Thymus (tissue), 11 donors: ENCODE measurements around the gene TMIE. TPM values are rescaled to one million over a fixed set of nuclear protein-coding genes. Genes with fewer than 3 reads are reported as not detected.

Source experiments
- DNase-seq, 9 donors: peaks; one replicate each; pipeline ENCODE4 v3.0.0-alpha.2; 2013; ENCODE audit warnings: low spot score in 9 of 9, low read depth in 6 of 9, missing footprints in 1 of 9
- H3K27ac ChIP-seq, 2 donors: one replicate each; pipeline ENCODE4 v1.5.1; 2013; ENCODE audit warnings: control low read depth in 1 of 2, low read depth in 1 of 2, low read length in 1 of 2, mild to moderate bottlenecking in 1 of 2, moderate library complexity in 1 of 2
- H3K27me3 ChIP-seq, 2 donors: one replicate each; pipeline ENCODE4 v1.5.1; 2013; ENCODE audit warnings: low read length in 1 of 2; ENCODE audit not compliant: control insufficient read depth in 2 of 2, insufficient read depth in 1 of 2
- H3K36me3 ChIP-seq, 2 donors: one replicate each; pipeline ENCODE4 v1.5.1; 2013; ENCODE audit warnings: low read length in 1 of 2, mild to moderate bottlenecking in 1 of 2, moderate library complexity in 1 of 2; ENCODE audit not compliant: control insufficient read depth in 2 of 2, insufficient read depth in 2 of 2
- H3K4me1 ChIP-seq, 2 donors: one replicate each; pipeline ENCODE4 v1.5.1; 2013; ENCODE audit warnings: low read length in 2 of 2; ENCODE audit not compliant: control insufficient read depth in 2 of 2, insufficient read depth in 2 of 2
- H3K4me3 ChIP-seq, 2 donors: one replicate each; pipeline ENCODE4 v1.5.1; 2013; ENCODE audit warnings: low read length in 2 of 2, control low read depth in 1 of 2, mild to moderate bottlenecking in 1 of 2
- H3K9me3 ChIP-seq, 2 donors: one replicate each; pipeline ENCODE4 v1.5.1; 2013; ENCODE audit warnings: low read length in 1 of 2, mild to moderate bottlenecking in 1 of 2; ENCODE audit not compliant: control insufficient read depth in 2 of 2, insufficient read depth in 1 of 2
- WGBS: extraction: QIAGEN DNeasy Blood & Tissue Kit; methylation state at CpG from one replicate; pipeline ENCODE4 v1.1.7; 2013; 5-methylcytosine and 5-hydroxymethylcytosine counted together
- polyA plus RNA-seq: library from polyadenylated mRNA; stranded (reverse); fragments of 200-250 nt; gene quantifications from one replicate; pipeline ENCODE4 v1.2.3, GENCODE V29; 2013
- total RNA-seq: library from RNA; stranded (reverse); fragments of 120-200 nt; gene quantifications from one replicate; pipeline ENCODE4 v1.2.4, GENCODE V29; 2013
- donor health status: healthy.

Gene TMIE
- total and polyA plus RNA-seq, 2 donors = 0.57 to 0.85 TPM

DNA sequence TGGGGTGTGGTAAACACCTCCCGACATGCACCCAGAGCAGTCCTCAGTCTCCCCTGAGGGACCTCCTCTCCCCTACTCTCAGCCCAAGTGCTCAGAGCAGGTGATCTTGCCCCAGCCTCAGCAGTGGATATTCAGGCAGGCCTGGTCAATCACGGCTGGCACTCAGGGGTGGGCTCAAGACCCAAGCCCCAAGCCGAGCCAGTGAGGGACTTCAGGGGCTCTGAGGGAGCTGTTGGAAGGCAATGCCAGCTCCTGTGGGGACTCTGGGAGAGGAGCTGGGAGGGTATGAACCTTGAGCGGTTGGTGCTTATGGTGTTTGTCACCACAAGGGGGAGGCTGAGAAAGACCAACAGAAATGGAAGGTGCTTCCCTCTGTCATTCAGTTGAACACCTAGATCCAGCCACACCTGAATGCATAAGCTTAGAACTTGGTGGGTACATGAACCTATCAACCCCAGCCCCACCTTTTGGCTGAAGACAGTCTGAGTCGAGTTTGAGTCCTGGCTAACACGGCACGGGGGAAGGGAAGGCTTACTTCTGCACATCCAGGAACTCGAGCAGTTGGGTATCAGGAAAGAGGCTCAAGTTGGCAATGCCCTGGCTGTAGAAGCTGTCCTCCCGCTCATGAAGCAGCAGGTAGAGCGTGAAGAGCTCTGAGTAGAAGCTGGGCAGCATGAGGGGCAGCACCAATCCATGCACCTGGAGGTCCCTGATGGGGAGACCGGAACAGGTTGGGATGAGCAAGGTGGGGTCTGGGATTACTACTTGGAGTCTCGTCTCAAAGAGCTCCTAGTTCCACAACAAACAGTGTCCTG, 27.0 kb upstream of the TMIE start:
- DNase-seq = no peak
- Histone ChIP-seq H3K27ac (no peak overlapping the region), H3K4me1 (no peaks in the 10 kb centered on the region), H3K9me3 (no peaks in the 10 kb centered on the region), H3K4me3 (no peak overlapping the region), H3K27me3 (no peaks in the 10 kb centered on the region), H3K36me3 (no peaks in the 10 kb centered on the region)
- WGBS = 97% methylated on average over 12 of the region's 12 CpGs

- Histone ChIP-seq H3K4me3 (no peak overlapping the region), H3K9me3 (no peaks in the 10 kb centered on the region), H3K4me1 (no peaks in the 10 kb centered on the region), H3K27me3 (peaks cover 0 to 2% of the 10 kb centered on the region in 2 donors), H3K36me3 (no peaks in the 10 kb centered on the region), H3K27ac (no peak overlapping the region)
- WGBS = 98% methylated on average over 6 of the region's 6 CpGs
- DNase-seq = no peak
Measured at GRCh38 chr3:46675426-46675825, 25.8 kb upstream of the TMIE start.

GRCh38 chr3:46675843-46676567, 25.2 kb upstream of the TMIE start:
- no peaks in the 10 kb centered on the region for H3K9me3 ChIP-seq
- no peak overlapping the region for H3K4me3 ChIP-seq
- H3K27me3 ChIP-seq = peaks cover 0 to 2% of the 10 kb centered on the region in 2 donors
- 93% methylated on average over 9 of the region's 9 CpGs for WGBS
- DNase-seq = no peak
- H3K36me3 ChIP-seq = no peaks in the 10 kb centered on the region
- H3K4me1 ChIP-seq = no peaks in the 10 kb centered on the region
- no peak overlapping the region for H3K27ac ChIP-seq

GRCh38 chr3:46676601-46677410, 24.4 kb upstream of the TMIE start:
- H3K36me3 ChIP-seq = no peaks in the 10 kb centered on the region
- H3K27me3 ChIP-seq = peaks cover 0 to 2% of the 10 kb centered on the region in 2 donors
- H3K27ac ChIP-seq = no peak overlapping the region
- H3K9me3 ChIP-seq = no peaks in the 10 kb centered on the region
- DNase-seq = no peak
- H3K4me1 ChIP-seq = no peaks in the 10 kb centered on the region
- no peak overlapping the region for H3K4me3 ChIP-seq
- whole genome bisulfite sequencing = 91% methylated on average over 16 of the region's 16 CpGs

- WGBS = 91% methylated on average over 6 of the region's 6 CpGs
- Histone ChIP-seq H3K27ac (no peak overlapping the region), H3K27me3 (peaks cover 0 to 2% of the 10 kb centered on the region in 2 donors), H3K4me3 (no peak overlapping the region), H3K36me3 (no peaks in the 10 kb centered on the region), H3K9me3 (no peaks in the 10 kb centered on the region), H3K4me1 (no peaks in the 10 kb centered on the region)
- DNase-seq = no peak
Measured at GRCh38 chr3:46677411-46677726, 23.8 kb upstream of the TMIE start.

DNA sequence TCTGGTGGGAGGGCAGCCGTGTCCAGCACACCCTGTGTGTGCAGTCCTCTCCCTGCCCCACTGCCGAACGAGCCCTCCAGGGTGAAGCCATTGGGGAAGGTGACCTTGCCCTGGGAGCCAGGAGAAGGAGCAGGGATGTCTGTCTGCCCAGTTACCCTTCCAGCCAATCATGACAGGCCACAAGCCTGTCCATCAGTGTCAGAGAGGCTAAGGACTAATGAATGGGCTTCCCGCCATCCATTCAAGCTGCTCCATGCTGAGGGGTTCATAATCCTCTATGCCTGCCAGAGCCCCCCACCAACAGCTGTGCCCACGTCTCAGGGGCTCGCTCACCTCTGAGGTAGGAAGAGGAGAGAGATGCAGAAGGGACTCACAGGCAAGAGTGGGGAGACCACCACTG, 22.9 kb upstream of the TMIE start:
- WGBS = 96% methylated on average over 6 of the region's 6 CpGs
- H3K27ac ChIP-seq = no peak overlapping the region
- DNase-seq = no peak
- H3K4me1 ChIP-seq = no peaks in the 10 kb centered on the region
- no peaks in the 10 kb centered on the region for H3K36me3 ChIP-seq
- H3K27me3 ChIP-seq = peaks cover 0 to 2% of the 10 kb centered on the region in 2 donors
- H3K4me3 ChIP-seq = no peak overlapping the region
- no peaks in the 10 kb centered on the region for H3K9me3 ChIP-seq

DNA sequence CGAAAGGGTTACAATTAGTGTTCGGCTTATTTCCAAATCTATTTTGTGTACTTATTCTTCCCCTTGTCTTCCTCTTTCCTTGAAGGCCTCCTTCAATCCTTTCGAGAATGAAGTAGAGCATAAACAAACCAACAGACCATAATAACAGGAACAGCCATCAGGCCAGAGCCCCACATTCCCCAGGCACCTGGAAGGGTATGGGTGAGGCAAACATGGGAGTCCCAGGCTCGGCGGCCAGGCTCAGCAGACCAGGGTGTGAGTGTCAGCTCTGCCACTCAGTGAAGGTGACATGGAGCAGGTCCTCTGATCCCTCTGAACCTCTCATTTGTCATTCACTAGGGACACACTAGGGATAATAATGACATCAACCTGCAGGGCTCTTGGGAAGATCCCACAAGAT, 21.5 kb upstream of the TMIE start:
- Histone ChIP-seq H3K36me3 (no peaks in the 10 kb centered on the region), H3K27me3 (peaks cover 0 to 2% of the 10 kb centered on the region in 2 donors), H3K9me3 (no peaks in the 10 kb centered on the region), H3K4me1 (no peaks in the 10 kb centered on the region), H3K4me3 (no peak overlapping the region), H3K27ac (no peak overlapping the region)
- WGBS = 96% methylated on average over 5 of the region's 5 CpGs
- no peak for DNase-seq

GRCh38 chr3:46680298-46680826, 20.8 kb upstream of the TMIE start:
- Histone ChIP-seq H3K9me3 (no peaks in the 10 kb centered on the region), H3K27me3 (peaks cover 0 to 2% of the 10 kb centered on the region in 2 donors), H3K4me1 (no peaks in the 10 kb centered on the region), H3K27ac (no peak overlapping the region), H3K36me3 (no peaks in the 10 kb centered on the region), H3K4me3 (no peak overlapping the region)
- 96% methylated on average over 9 of the region's 9 CpGs for WGBS
- DNase-seq = no peak

GRCh38 chr3:46681387-46681786, 19.8 kb upstream of the TMIE start:
- H3K4me1 ChIP-seq = no peaks in the 10 kb centered on the region
- H3K27ac ChIP-seq = no peak overlapping the region
- DNase-seq = no peak
- 95% methylated on average over 10 of the region's 10 CpGs for WGBS
- no peak overlapping the region for H3K4me3 ChIP-seq
- H3K27me3 ChIP-seq = peaks cover 0 to 2% of the 10 kb centered on the region in 2 donors
- no peaks in the 10 kb centered on the region for H3K36me3 ChIP-seq
- no peaks in the 10 kb centered on the region for H3K9me3 ChIP-seq
